ENCODE results near the gene PPP1R37.

The PPP1R37 gene

GRCh38 chr19:45092747-45093678, at the start of gene PPP1R37:
TSS of gene PPP1R37 (plus strand) at chr19:45093179. CDS start at chr19:45093326, 147 bp downstream.
- peak; percentile 91 for FAIRE-seq
- DNase-seq (ENCODE audit: insufficient read length, low spot score): peak; percentile 96

GRCh38 chr19:45045671-45046353, 47.2 kb upstream of the PPP1R37 start:
- FAIRE-seq: no peak

GRCh38 chr19:45046355-45046754, 46.6 kb upstream of the PPP1R37 start:
- DNase-seq (ENCODE audit: insufficient read length, low spot score) (no peak), FAIRE-seq (no peak)

More at GRCh38 chr19:45045671-45046353, 47.2 kb upstream of the PPP1R37 start:
- DNase-seq (ENCODE audit: insufficient read length, low spot score): no peak

GRCh38 chr19:45047188-45047797, 45.7 kb upstream of the PPP1R37 start:
- no peak for FAIRE-seq
- no peak for DNase-seq (ENCODE audit: insufficient read length, low spot score)

- DNase-seq (ENCODE audit: insufficient read length, low spot score): no peak
- FAIRE-seq: no peak
Observed at GRCh38 chr19:45049073-45049736, 43.8 kb upstream of the PPP1R37 start.

- FAIRE-seq (no peak), DNase-seq (ENCODE audit: insufficient read length, low spot score) (no peak)
Observed at GRCh38 chr19:45050036-45050435, 42.9 kb upstream of the PPP1R37 start.

- FAIRE-seq (no peak), DNase-seq (ENCODE audit: insufficient read length, low spot score) (no peak)
Observed at GRCh38 chr19:45051929-45052579, 40.9 kb upstream of the PPP1R37 start.

GRCh38 chr19:45056831-45057230, 36.1 kb upstream of the PPP1R37 start:
- no peak for FAIRE-seq

GRCh38 chr19:45057444-45057843, 35.5 kb upstream of the PPP1R37 start:
- no peak for FAIRE-seq
- no peak for DNase-seq (ENCODE audit: insufficient read length, low spot score)

More at GRCh38 chr19:45056831-45057230, 36.1 kb upstream of the PPP1R37 start:
- no peak for DNase-seq (ENCODE audit: insufficient read length, low spot score)

- no peak for DNase-seq (ENCODE audit: insufficient read length, low spot score)
- no peak for FAIRE-seq
Observed at GRCh38 chr19:45058622-45059159, 34.3 kb upstream of the PPP1R37 start.

GRCh38 chr19:45059258-45059965, 33.6 kb upstream of the PPP1R37 start:
- peak; percentile 78 for DNase-seq (ENCODE audit: insufficient read length, low spot score)

GRCh38 chr19:45061965-45062364, 31.0 kb upstream of the PPP1R37 start:
- no peak for DNase-seq (ENCODE audit: insufficient read length, low spot score)
- no peak for FAIRE-seq

More at GRCh38 chr19:45059258-45059965, 33.6 kb upstream of the PPP1R37 start:
- peak; percentile 40 for FAIRE-seq

- DNase-seq (ENCODE audit: insufficient read length, low spot score): no peak
- no peak for FAIRE-seq
Observed at GRCh38 chr19:45063851-45064801, 28.9 kb upstream of the PPP1R37 start.

GRCh38 chr19:45066921-45067661, 25.9 kb upstream of the PPP1R37 start:
- FAIRE-seq (no peak), DNase-seq (ENCODE audit: insufficient read length, low spot score) (no peak)

GRCh38 chr19:45068041-45068440, 24.9 kb upstream of the PPP1R37 start:
- DNase-seq (ENCODE audit: insufficient read length, low spot score): no peak
- no peak for FAIRE-seq

- no peak for DNase-seq (ENCODE audit: insufficient read length, low spot score)
Observed at GRCh38 chr19:45069056-45069455, 23.9 kb upstream of the PPP1R37 start.

GRCh38 chr19:45070214-45070613, 22.8 kb upstream of the PPP1R37 start:
- no peak for FAIRE-seq
- no peak for DNase-seq (ENCODE audit: insufficient read length, low spot score)

More at GRCh38 chr19:45069056-45069455, 23.9 kb upstream of the PPP1R37 start:
- no peak for FAIRE-seq
